Fibroblast of the aortic adventitia (primary cell): ENCODE measurements around the gene ZNF330. TPM values are rescaled to one million over a fixed set of nuclear protein-coding genes. Genes with fewer than 3 reads are reported as not detected.
A peak's percentile ranks its signal among the peaks of the same experiment; 100 is the strongest.
"Not testable (repeated sequence)": the region's sequence is repeated elsewhere in the genome, so short reads cannot be mapped to it uniquely, and the experiment has no call there.

ENCODE experiments used
- DNase-seq: peaks from one replicate; pipeline ENCODE4 v3.0.0-alpha.2; 2010; ENCODE audit warnings: low read depth
- H3K4me3 ChIP-seq: 2 replicates; pipeline ENCODE4 v1.5.1; 2011; ENCODE audit warnings: low read depth, mild to moderate bottlenecking, control low read depth, low read length, moderate library complexity
- total RNA-seq: library from RNA; depleted of rRNA; stranded (reverse); fragments of >200 nt; gene quantifications from 2 replicates; pipeline ENCODE4 v1.2.3, GENCODE V29; 2012; ENCODE audit warnings: low replicate concordance
- TF ChIP-seq, protein P1 (sequence below): IDR thresholded peaks from 2 replicates; pipeline ENCODE4 v1.5.1; 2011; ENCODE audit warnings: mild to moderate bottlenecking, low read length, control low read depth, inconsistent platforms; ENCODE audit not compliant: insufficient read depth

The ZNF330 gene
- total RNA-seq, 1 donor = 21.2 TPM

- H3K4me3 ChIP-seq = no peak overlapping the region
- TF ChIP-seq, protein P1, sequence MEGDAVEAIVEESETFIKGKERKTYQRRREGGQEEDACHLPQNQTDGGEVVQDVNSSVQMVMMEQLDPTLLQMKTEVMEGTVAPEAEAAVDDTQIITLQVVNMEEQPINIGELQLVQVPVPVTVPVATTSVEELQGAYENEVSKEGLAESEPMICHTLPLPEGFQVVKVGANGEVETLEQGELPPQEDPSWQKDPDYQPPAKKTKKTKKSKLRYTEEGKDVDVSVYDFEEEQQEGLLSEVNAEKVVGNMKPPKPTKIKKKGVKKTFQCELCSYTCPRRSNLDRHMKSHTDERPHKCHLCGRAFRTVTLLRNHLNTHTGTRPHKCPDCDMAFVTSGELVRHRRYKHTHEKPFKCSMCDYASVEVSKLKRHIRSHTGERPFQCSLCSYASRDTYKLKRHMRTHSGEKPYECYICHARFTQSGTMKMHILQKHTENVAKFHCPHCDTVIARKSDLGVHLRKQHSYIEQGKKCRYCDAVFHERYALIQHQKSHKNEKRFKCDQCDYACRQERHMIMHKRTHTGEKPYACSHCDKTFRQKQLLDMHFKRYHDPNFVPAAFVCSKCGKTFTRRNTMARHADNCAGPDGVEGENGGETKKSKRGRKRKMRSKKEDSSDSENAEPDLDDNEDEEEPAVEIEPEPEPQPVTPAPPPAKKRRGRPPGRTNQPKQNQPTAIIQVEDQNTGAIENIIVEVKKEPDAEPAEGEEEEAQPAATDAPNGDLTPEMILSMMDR = no peak
- no peak for DNase-seq
These were observed 7.1 kb upstream of the ZNF330 start for GRCh38 chr4:141213550-141213991.

GRCh38 chr4:141215030-141215429, 5.7 kb upstream of the ZNF330 start:
- H3K4me3 ChIP-seq = no peak overlapping the region
- TF ChIP-seq, protein P1 = no peak
- DNase-seq = peak; percentile 39

DNA sequence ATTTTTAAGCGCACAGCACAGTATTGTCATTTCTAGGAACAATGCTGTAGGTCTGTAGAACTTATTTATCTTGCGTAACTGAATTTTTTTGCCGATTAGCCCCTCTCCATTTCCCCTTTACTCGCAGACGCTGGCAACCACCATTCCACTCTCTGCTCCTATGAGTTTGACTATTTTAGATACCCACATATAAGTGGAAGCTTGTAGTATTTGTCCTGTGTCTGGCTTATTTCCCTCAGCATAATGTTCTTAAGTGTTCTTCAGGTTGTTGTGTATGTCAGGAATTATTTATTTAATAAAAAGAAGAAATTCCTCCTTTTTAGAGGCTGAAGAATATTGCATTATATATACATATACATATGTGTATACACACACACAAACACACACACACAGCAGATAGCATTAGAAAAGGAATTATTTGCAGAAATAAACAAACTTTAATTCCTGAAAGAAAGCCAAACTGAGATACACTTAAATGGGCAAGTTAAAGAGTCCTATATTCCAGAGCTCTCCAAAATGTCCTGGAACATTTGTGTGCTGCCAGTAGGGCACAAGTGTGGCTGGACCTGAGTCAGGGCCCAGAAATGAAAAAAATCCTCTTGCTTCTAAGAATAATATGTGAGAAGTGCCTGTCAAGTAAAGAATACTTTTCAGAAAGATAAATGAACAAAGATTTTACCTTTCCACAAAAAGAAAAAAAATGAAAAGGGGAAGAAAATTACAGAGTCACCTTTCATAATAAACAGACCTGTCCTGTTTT, 4.5 kb upstream of the ZNF330 start:
- no peak overlapping the region for H3K4me3 ChIP-seq
- DNase-seq = no peak
- TF ChIP-seq, protein P1 = no peak

DNA sequence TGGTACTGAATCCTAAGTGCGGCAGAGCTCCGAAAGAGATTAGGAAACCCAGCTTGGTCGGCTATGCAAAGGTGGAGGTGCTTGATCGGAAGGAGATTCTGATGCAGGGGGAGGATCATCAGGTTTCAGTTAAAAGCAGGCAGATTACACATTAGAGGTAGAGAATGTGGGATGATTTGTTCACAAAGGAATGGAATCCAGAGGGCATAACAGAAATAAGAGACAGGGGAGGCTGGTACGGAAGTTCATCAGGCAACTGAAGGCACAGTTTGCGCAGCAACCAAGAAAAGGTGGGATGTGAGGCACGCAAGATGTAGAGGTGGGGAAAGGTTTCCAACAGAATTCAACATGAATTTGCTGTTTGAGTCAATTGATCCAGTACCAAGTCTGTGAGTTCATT, 424 bp upstream of the ZNF330 start:
- TF ChIP-seq, protein P1 = no peak
- peak overlapping the region; percentile 92 for H3K4me3 ChIP-seq

GRCh38 chr4:141223418-141223817, 2.7 kb downstream of the ZNF330 start:
- no peak overlapping the region for H3K4me3 ChIP-seq
- no peak for DNase-seq
- TF ChIP-seq, protein P1 = no peak

More for the DNA sequence above, 424 bp upstream of the ZNF330 start:
- DNase-seq = no peak

GRCh38 chr4:141227280-141227679, 6.6 kb downstream of the ZNF330 start:
- not testable (repeated sequence) for H3K4me3 ChIP-seq, DNase-seq

GRCh38 chr4:141229408-141230101, 8.9 kb downstream of the ZNF330 start:
- DNase-seq = no peak
- no peak overlapping the region for H3K4me3 ChIP-seq
- TF ChIP-seq, protein P1 = no peak
